GM23338 (cell line): ENCODE measurements around the gene ETV6.

Source experiments
- CREB1 ChIP-seq: fragments of 250-450 bp; sonication (Bioruptor Pico); IDR thresholded peaks from 2 replicates; pipeline ENCODE4 v1.5.0; 2020; ENCODE audit warnings: low read depth, mild to moderate bottlenecking, moderate library complexity
- CTCF ChIP-seq, 2 experiments: fragments of 200-600 bp in 1 of 2; sonication (generic) in 1 of 2; conservative IDR thresholded peaks; 2 replicates each; pipeline versions ENCODE4 v1.5.1 to v1.6.1; 2016 to 2017; ENCODE audit warnings: antibody characterized with exemption in 2 of 2, low read depth in 2 of 2, mild to moderate bottlenecking in 2 of 2, moderate library complexity in 1 of 2
- ETS1 ChIP-seq: IDR thresholded peaks from 2 replicates; pipeline ENCODE4 v1.6.1; 2016; ENCODE audit warnings: antibody characterized with exemption
- EZH2 ChIP-seq: fragments of 200-600 bp; sonication (generic); IDR thresholded peaks from one replicate; pipeline ENCODE4 v1.8.0; 2017; ENCODE audit warnings: antibody characterized with exemption, mild to moderate bottlenecking, low read depth; ENCODE audit not compliant: unreplicated experiment
- EZH2phosphoT487 ChIP-seq: fragments of 200-600 bp; sonication (generic); IDR thresholded peaks from one replicate; pipeline ENCODE4 v1.8.1; 2018; ENCODE audit warnings: antibody characterized with exemption; ENCODE audit not compliant: unreplicated experiment
- JUNB ChIP-seq: IDR thresholded peaks from one replicate; pipeline ENCODE4 v1.6.1; 2016; ENCODE audit warnings: antibody characterized with exemption; ENCODE audit not compliant: unreplicated experiment
- NANOG ChIP-seq: IDR thresholded peaks from 2 replicates; pipeline ENCODE4 v1.6.1; 2016; ENCODE audit warnings: antibody characterized with exemption, borderline replicate concordance
- POLR2AphosphoS5 ChIP-seq: IDR thresholded peaks from 2 replicates; pipeline ENCODE4 v1.6.1; 2016; ENCODE audit warnings: antibody characterized with exemption, low read depth
- REST ChIP-seq: IDR thresholded peaks from one replicate; pipeline ENCODE4 v1.6.1; 2018; ENCODE audit warnings: antibody characterized with exemption; ENCODE audit not compliant: unreplicated experiment
- STAT1 ChIP-seq: IDR thresholded peaks from one replicate; pipeline ENCODE4 v1.6.1; 2016; ENCODE audit warnings: antibody characterized with exemption; ENCODE audit not compliant: unreplicated experiment
- ZNF114 ChIP-seq: fragments of 250-450 bp; sonication (Bioruptor Pico); IDR thresholded peaks from 2 replicates; pipeline ENCODE4 v1.5.0; 2020; ENCODE audit warnings: mild to moderate bottlenecking, moderate library complexity
- ZNF331 ChIP-seq: fragments of 250-450 bp; sonication (Bioruptor Pico); IDR thresholded peaks from 2 replicates; pipeline ENCODE4 v1.5.0; 2020; ENCODE audit warnings: low read depth, mild to moderate bottlenecking, moderate library complexity
- ZNF462 ChIP-seq: fragments of 250-450 bp; sonication (Bioruptor Pico); IDR thresholded peaks from 2 replicates; pipeline ENCODE4 v1.5.0; 2020; ENCODE audit warnings: mild to moderate bottlenecking, moderate library complexity

GRCh38 chr12:11917501-11917900, 268.0 kb downstream of the ETV6 start:
- no peak for TF ChIP-seq CTCF (conservative IDR thresholded peaks at IDR 0.05; ENCODE audit: low read depth in 2 of 2)
- no peak for TF ChIP-seq EZH2phosphoT487
- no peak for TF ChIP-seq EZH2
- no peak for TF ChIP-seq REST
- TF ChIP-seq POLR2AphosphoS5 = no peak
- TF ChIP-seq CREB1 (CRISPR knock-in tag) = no peak
- TF ChIP-seq ETS1 = no peak
- no peak for TF ChIP-seq JUNB
- TF ChIP-seq ZNF462 (CRISPR knock-in tag) = no peak
- no peak for TF ChIP-seq STAT1
- no peak for TF ChIP-seq ZNF114 (CRISPR knock-in tag)
- no peak for TF ChIP-seq ZNF331 (CRISPR knock-in tag)
- no peak for TF ChIP-seq NANOG
